ENCODE data around the gene PRKRIP1.
A peak's percentile ranks its signal among the peaks of the same experiment; 100 is the strongest.

The PRKRIP1 gene

DNA sequence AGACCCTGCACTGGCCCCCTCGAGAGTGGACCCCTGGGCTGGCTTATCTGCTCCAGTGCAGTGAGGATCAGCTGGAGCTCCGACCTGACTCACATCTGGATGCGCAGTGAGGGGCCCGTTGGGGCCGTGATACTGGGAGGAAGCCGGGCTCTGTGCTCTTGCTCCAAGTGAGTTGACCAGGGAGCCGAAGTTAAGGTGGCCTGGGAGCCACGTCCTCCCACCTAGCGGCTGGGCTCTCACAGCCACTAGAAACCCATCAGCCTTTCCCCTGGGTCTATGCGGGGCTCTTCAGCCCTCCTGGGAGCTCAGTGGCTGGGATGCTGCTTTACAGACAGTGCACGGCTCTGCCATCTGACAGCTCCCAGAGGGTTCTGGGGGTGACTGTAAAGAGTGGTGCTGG lies 59.4 kb downstream of the PRKRIP1 start:
- H3K4me3 ChIP-seq (ENCODE audit: low read length): no peak overlapping the region
- H3K4me1 ChIP-seq (ENCODE audit: control insufficient read depth, insufficient read depth, low read length): no peaks in the 10 kb centered on the region; the same call in 1 of the 2 replicates
- H3K36me3 ChIP-seq (ENCODE audit: control insufficient read depth, insufficient read depth, low read length): peaks cover 15% of the 10 kb centered on the region
- WGBS (ENCODE audit: insufficient coverage, insufficient read length): no CpG with 5 or more reads among the region's 11 CpGs
- H3K27me3 ChIP-seq (ENCODE audit: control insufficient read depth, insufficient read depth, low read length): no peaks in the 10 kb centered on the region
- no peaks in the 10 kb centered on the region for H3K9me3 ChIP-seq (ENCODE audit: control insufficient read depth, insufficient read depth, low read length)
- no peak for DNase-seq (ENCODE audit: low read depth, low spot score)
- no peak overlapping the region for H3K27ac ChIP-seq (ENCODE audit: low read length)

DNA sequence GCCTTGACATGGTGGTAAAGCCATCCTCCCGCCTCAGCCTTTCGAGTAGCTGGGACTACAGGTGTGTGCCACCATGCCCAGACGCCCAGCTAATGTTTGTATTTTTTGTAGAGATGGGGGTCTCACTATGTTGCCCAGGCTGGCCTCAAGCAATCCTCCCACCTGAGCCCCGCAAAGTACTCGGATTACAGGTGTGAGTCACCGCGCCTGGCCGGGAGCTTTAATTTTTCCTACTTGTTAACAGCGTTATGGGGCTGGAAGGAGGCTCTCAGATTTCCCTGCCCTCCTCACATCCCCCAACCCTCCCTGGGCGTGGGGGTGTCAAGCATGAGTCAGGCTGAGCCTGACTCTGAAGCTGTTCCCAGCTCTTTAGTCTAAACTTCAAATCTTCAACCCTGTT lies 60.2 kb downstream of the PRKRIP1 start:
- no CpG with 5 or more reads among the region's 10 CpGs for WGBS (ENCODE audit: insufficient coverage, insufficient read length)
- Histone ChIP-seq H3K4me1 (ENCODE audit: control insufficient read depth, insufficient read depth, low read length) (no peaks in the 10 kb centered on the region; the same call in 1 of the 2 replicates), H3K27ac (ENCODE audit: low read length) (no peak overlapping the region), H3K4me3 (ENCODE audit: low read length) (no peak overlapping the region), H3K27me3 (ENCODE audit: control insufficient read depth, insufficient read depth, low read length) (no peaks in the 10 kb centered on the region), H3K9me3 (ENCODE audit: control insufficient read depth, insufficient read depth, low read length) (no peaks in the 10 kb centered on the region), H3K36me3 (ENCODE audit: control insufficient read depth, insufficient read depth, low read length) (peaks cover 15% of the 10 kb centered on the region)
- no peak for DNase-seq (ENCODE audit: low read depth, low spot score)

DNA sequence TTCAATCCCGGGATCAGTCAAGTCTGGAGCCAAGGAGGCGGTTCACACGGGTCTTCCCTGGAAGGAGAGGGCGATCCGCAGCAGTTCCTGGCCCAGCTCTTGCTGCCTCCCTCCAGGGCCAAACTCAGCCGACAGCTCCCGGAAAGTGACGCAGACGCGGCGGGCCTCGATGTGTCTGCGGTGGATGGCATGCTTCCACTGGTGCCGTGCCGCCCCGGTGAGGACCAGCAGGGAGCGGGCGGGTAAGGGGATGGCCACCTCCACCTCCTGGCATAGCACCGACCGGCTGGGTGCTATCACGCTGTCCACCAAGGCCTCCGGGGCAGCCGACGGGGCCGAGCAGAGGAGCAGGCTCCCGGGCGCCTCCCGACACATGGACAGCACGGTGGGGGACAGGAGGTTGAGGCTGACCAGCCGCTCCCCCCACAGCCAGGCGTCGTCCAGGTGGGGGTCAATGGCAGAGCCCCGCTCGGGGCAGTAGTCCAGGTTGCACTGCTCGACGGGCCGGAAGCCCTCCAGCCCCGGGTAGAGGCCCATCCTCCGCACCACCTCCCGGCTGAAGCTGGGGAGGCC lies 61.3 kb downstream of the PRKRIP1 start:
- Histone ChIP-seq H3K4me1 (ENCODE audit: control insufficient read depth, insufficient read depth, low read length) (no peaks in the 10 kb centered on the region; the same call in 1 of the 2 replicates), H3K27ac (ENCODE audit: low read length) (no peak overlapping the region), H3K27me3 (ENCODE audit: control insufficient read depth, insufficient read depth, low read length) (no peaks in the 10 kb centered on the region), H3K36me3 (ENCODE audit: control insufficient read depth, insufficient read depth, low read length) (peaks cover 15% of the 10 kb centered on the region), H3K9me3 (ENCODE audit: control insufficient read depth, insufficient read depth, low read length) (no peaks in the 10 kb centered on the region), H3K4me3 (ENCODE audit: low read length) (no peak overlapping the region)
- no CpG with 5 or more reads among the region's 40 CpGs for WGBS (ENCODE audit: insufficient coverage, insufficient read length)
- no peak for DNase-seq (ENCODE audit: low read depth, low spot score)

DNA sequence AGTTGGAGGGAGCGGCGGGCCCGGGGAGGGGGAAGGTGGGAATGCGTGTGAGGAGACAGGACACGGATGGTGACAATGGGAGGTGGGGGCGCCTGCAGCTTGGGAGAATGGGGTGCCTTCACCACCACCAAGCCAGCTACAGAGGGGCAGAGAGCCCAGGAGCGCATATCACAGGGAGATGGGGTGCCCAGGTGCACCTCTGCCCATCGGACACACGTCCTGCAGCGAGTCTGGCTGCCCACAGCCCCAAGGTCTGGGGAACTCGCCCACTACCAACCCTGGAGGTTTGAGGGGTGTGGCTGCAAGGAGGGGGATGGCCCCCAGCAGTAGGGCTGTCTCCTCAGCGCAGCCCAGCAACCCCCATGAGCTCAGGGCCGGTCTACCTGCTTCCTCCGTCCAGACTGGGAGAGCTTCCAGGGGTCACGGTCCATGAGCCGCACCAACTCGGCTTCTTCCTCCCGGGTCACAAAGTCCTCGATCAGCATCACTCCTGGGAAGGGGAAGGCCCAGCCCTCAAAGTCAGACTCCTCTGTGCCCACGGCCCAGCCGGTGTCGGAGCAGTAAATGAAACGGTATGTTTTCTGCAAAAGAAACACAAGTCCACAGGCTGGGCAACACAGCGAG lies 63.2 kb downstream of the PRKRIP1 start:
- no peaks in the 10 kb centered on the region for H3K27me3 ChIP-seq (ENCODE audit: control insufficient read depth, insufficient read depth, low read length)
- DNase-seq (ENCODE audit: low read depth, low spot score): no peak
- H3K36me3 ChIP-seq (ENCODE audit: control insufficient read depth, insufficient read depth, low read length): peaks cover 15% of the 10 kb centered on the region
- no CpG with 5 or more reads among the region's 24 CpGs for WGBS (ENCODE audit: insufficient coverage, insufficient read length)
- H3K27ac ChIP-seq (ENCODE audit: low read length): no peak overlapping the region
- no peak overlapping the region for H3K4me3 ChIP-seq (ENCODE audit: low read length)
- peaks cover 2% of the 10 kb centered on the region for H3K4me1 ChIP-seq (ENCODE audit: control insufficient read depth, insufficient read depth, low read length)
- no peaks in the 10 kb centered on the region for H3K9me3 ChIP-seq (ENCODE audit: control insufficient read depth, insufficient read depth, low read length)

DNA sequence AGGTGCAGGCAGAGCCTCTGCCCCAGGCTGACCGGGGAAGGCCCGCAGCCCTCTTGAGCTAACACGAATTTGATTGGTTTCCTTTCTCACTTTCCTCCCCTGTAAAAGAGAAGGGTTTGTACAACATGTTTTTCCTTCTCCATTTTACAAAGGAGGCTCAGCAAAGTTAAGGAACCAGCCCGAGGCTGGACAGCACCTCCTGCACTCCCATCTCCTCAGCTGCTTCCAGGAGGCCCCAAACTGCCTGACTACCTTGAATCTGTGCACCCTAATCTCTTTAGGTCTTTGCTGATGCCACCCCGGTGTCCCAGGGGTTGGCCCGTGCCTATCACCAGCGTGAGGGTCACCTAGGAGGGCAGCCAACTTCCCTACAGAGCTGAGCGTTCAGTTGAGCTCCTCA lies 64.3 kb downstream of the PRKRIP1 start:
- Histone ChIP-seq H3K4me1 (ENCODE audit: control insufficient read depth, insufficient read depth, low read length) (peaks cover 2% of the 10 kb centered on the region; the same call in 1 of the 2 replicates), H3K9me3 (ENCODE audit: control insufficient read depth, insufficient read depth, low read length) (no peaks in the 10 kb centered on the region), H3K27ac (ENCODE audit: low read length) (no peak overlapping the region), H3K4me3 (ENCODE audit: low read length) (no peak overlapping the region), H3K36me3 (ENCODE audit: control insufficient read depth, insufficient read depth, low read length) (peaks cover 15% of the 10 kb centered on the region), H3K27me3 (ENCODE audit: control insufficient read depth, insufficient read depth, low read length) (no peaks in the 10 kb centered on the region)
- WGBS (ENCODE audit: insufficient coverage, insufficient read length): no CpG with 5 or more reads among the region's 8 CpGs
- DNase-seq (ENCODE audit: low read depth, low spot score): no peak

DNA sequence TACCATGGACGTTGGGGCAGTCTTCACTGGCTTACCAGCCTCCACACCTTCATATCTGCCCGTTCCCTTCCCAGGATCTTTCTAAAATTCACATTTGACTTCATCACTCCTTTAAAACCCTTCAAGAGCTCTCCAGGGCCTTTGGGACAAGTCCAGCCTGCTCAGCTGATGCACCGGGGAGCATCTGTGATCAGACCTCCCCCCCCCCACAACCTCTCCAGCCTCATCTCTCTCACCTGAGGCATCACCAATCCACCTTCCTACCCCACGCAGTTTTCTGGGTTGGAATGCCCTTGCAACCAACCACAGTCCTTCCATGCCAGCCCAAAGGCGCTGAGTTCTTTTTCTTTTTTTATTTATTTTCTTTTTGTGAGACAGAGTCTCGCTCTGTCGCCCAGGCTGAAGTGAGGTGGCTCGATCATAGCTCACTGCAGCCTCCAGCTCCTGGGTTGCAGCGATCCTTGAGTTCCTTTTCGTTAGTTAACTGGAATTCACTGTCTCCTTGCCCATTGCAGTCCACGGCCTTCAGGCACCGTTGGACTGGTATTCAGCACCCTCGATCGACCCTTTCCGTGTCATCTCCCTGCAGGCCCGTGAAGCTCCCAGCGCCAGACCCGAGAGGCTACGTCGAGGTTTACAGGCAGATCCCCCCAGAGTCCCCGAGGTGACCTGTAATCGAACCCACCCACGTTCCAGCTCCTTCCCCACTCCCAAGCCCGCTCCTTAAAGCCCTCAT lies 67.8 kb downstream of the PRKRIP1 start:
- no peak for DNase-seq (ENCODE audit: low read depth, low spot score)
- no CpG with 5 or more reads among the region's 24 CpGs for WGBS (ENCODE audit: insufficient coverage, insufficient read length)
- peaks cover 11% of the 10 kb centered on the region for H3K36me3 ChIP-seq (ENCODE audit: control insufficient read depth, insufficient read depth, low read length)
- no peaks in the 10 kb centered on the region for H3K9me3 ChIP-seq (ENCODE audit: control insufficient read depth, insufficient read depth, low read length)
- H3K27me3 ChIP-seq (ENCODE audit: control insufficient read depth, insufficient read depth, low read length): no peaks in the 10 kb centered on the region
- peaks cover 2% of the 10 kb centered on the region; the same call in 1 of the 2 replicates for H3K4me1 ChIP-seq (ENCODE audit: control insufficient read depth, insufficient read depth, low read length)
- no peak overlapping the region for H3K27ac ChIP-seq (ENCODE audit: low read length)
- peak overlapping the region; percentile 60 for H3K4me3 ChIP-seq (ENCODE audit: low read length)

DNA sequence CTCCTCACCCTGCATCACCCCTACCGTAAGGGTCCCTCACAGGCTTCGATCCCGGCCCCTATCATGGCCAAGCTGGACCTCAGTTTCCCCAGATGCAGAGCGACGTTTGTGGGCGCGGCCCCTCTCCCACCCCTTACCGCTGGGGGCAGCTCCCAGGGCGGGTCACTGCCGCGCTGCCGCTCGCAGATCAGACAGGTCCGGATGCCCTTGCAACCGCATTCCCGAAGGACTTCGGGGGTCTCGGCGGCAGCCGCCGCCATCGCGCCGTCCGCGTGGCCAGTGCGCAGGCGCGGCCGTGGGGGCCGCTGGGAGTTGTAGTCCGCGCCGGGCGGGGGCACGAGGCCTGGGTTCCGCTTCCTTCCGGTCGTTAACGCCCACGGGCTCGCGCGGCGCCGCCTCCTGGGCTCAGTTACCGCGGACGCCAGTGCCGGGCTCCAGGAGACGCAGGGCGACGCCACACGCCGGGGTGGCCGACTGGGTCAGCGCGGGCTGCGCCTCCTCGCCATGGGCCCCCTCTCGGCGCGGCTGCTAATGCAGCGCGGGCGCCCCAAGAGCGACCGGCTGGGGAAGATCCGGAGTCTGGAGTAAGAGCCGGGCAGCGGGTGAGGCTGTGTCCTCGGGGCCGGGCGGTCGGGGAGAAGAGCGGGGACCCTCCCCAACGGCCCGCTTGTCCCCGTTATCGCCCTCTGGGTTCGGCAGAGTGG lies 68.6 kb downstream of the PRKRIP1 start, which contains the start of the genes ALKBH4 and LRWD1:
TSS of gene ALKBH4 (minus strand) at position 287 of the 704 bp plus-strand sequence. CDS start at position 260, 27 bp downstream.
TSS of gene LRWD1 (plus strand) at position 408 of the 704 bp plus-strand sequence. CDS start at position 505, 97 bp downstream.
- H3K27ac ChIP-seq (ENCODE audit: low read length): no peak within 1 kb of the TSS
- peaks cover 7% of the 10 kb centered on the region; the same call in 1 of the 2 replicates for H3K36me3 ChIP-seq (ENCODE audit: control insufficient read depth, insufficient read depth, low read length)
- H3K27me3 ChIP-seq (ENCODE audit: control insufficient read depth, insufficient read depth, low read length): no peaks in the 10 kb centered on the region
- H3K4me3 ChIP-seq (ENCODE audit: low read length): peak within 1 kb of the TSS; percentile 60
- DNase-seq (ENCODE audit: low read depth, low spot score): peak; percentile 74
- peaks cover 2% of the 10 kb centered on the region; the same call in 1 of the 2 replicates for H3K4me1 ChIP-seq (ENCODE audit: control insufficient read depth, insufficient read depth, low read length)
- no peaks in the 10 kb centered on the region for H3K9me3 ChIP-seq (ENCODE audit: control insufficient read depth, insufficient read depth, low read length)
- WGBS (ENCODE audit: insufficient coverage, insufficient read length): no CpG with 5 or more reads among the region's 81 CpGs

DNA sequence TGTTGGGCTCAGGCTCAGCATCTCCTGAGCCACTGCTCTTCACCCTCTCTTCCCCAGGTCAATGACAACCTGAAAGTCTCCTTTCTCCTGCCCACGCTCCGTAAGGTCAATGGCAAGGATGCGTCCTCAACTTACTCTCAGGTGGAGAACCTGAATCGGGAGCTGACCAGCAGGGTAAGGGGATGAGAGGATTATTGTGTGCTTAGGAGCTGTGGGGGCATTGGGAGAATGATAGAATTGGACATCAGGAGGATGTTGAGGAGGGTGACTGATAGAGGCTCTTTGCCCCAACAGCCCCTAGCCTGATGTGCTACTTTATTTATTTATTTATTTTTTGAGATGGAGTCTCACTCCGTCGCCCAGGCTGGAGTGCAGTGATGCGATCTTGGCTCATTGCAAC lies 69.9 kb downstream of the PRKRIP1 start:
- H3K9me3 ChIP-seq (ENCODE audit: control insufficient read depth, insufficient read depth, low read length): no peaks in the 10 kb centered on the region
- H3K27me3 ChIP-seq (ENCODE audit: control insufficient read depth, insufficient read depth, low read length): no peaks in the 10 kb centered on the region
- WGBS (ENCODE audit: insufficient coverage, insufficient read length): no CpG with 5 or more reads among the region's 7 CpGs
- no peak overlapping the region for H3K4me3 ChIP-seq (ENCODE audit: low read length)
- no peak for DNase-seq (ENCODE audit: low read depth, low spot score)
- H3K27ac ChIP-seq (ENCODE audit: low read length): no peak overlapping the region
- H3K4me1 ChIP-seq (ENCODE audit: control insufficient read depth, insufficient read depth, low read length): peaks cover 2% of the 10 kb centered on the region; the same call in 1 of the 2 replicates
- peaks cover 7% of the 10 kb centered on the region; the same call in 1 of the 2 replicates for H3K36me3 ChIP-seq (ENCODE audit: control insufficient read depth, insufficient read depth, low read length)

DNA sequence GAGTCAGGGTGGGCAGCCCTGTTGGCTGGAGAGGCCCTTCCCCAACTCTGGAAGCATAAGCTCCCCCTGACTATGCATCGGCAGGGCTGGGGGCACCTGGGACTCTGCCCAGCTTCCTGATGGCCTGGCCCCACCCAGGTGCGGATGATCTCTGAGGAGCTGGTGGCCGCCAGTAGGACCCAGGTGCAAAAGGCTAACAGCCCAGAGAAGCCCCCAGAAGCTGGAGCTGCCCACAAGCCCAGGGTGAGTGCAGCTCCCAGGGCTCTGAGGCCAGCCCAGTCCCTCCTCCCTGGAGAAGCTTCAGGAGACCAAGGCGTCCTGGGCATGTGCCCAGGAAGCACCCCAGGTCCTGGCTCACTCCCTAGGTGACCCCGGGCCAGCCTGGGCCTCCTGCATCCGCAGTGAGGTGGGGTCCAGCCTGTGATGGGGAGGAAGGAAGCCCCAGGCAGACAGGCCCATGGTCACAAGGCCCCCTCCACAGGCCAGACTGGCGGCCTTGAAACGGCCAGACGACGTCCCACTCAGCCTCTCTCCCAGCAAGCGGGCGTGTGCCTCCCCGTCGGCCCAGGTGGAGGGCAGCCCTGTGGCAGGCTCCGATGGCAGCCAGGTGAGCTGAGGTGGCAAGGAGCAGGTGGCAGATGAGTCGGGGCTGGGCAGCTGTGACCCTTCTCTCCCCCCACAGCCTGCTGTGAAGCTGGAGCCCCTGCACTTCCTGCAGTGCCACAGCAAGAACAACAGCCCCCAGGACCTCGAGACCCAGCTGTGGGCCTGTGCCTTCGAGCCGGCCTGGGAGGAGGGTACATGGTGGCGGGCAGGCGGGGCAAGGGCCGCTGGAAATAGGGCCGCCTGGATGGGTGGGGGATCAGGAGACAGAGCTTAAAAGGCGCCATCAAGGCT lies 71.7 kb downstream of the PRKRIP1 start:
- Histone ChIP-seq H3K4me1 (ENCODE audit: control insufficient read depth, insufficient read depth, low read length) (peaks cover 2% of the 10 kb centered on the region; the same call in 1 of the 2 replicates), H3K9me3 (ENCODE audit: control insufficient read depth, insufficient read depth, low read length) (no peaks in the 10 kb centered on the region), H3K36me3 (ENCODE audit: control insufficient read depth, insufficient read depth, low read length) (peaks cover 13% of the 10 kb centered on the region), H3K4me3 (ENCODE audit: low read length) (no peak overlapping the region), H3K27ac (ENCODE audit: low read length) (no peak overlapping the region), H3K27me3 (ENCODE audit: control insufficient read depth, insufficient read depth, low read length) (no peaks in the 10 kb centered on the region)
- WGBS (ENCODE audit: insufficient coverage, insufficient read length): no CpG with 5 or more reads among the region's 24 CpGs
- no peak for DNase-seq (ENCODE audit: low read depth, low spot score)
